Mononuclear cell (primary cell): ENCODE measurements around the gene ZNF485. TPM values are rescaled to one million over a fixed set of nuclear protein-coding genes. Genes with fewer than 3 reads are reported as not detected.
"Not testable (repeated sequence)": the region's sequence is repeated elsewhere in the genome, so short reads cannot be mapped to it uniquely, and the experiment has no call there.

ENCODE experiments used
- H3K27me3 ChIP-seq: 2 replicates; pipeline ENCODE4 v1.6.0; 2011; ENCODE audit warnings: low read length, control low read depth; ENCODE audit not compliant: insufficient read depth
- H3K4me1 ChIP-seq: 2 replicates; pipeline ENCODE4 v1.5.1; 2011; ENCODE audit warnings: mild to moderate bottlenecking, low read length, control low read depth; ENCODE audit not compliant: insufficient read depth
- H3K4me3 ChIP-seq: 2 replicates; pipeline ENCODE4 v1.5.1; 2011; ENCODE audit warnings: mild to moderate bottlenecking, low read length, moderate library complexity
- H3K9me3 ChIP-seq: 2 replicates; pipeline ENCODE4 v1.5.1; 2011; ENCODE audit warnings: low read depth, mild to moderate bottlenecking, control low read depth, low read length
- total RNA-seq: library from RNA; depleted of rRNA; stranded (reverse); fragments of >200 nt; gene quantifications from one replicate; pipeline ENCODE4 v1.2.3, GENCODE V29; 2012

Gene ZNF485
- total RNA-seq, 1 donor = 1.9 TPM

DNA sequence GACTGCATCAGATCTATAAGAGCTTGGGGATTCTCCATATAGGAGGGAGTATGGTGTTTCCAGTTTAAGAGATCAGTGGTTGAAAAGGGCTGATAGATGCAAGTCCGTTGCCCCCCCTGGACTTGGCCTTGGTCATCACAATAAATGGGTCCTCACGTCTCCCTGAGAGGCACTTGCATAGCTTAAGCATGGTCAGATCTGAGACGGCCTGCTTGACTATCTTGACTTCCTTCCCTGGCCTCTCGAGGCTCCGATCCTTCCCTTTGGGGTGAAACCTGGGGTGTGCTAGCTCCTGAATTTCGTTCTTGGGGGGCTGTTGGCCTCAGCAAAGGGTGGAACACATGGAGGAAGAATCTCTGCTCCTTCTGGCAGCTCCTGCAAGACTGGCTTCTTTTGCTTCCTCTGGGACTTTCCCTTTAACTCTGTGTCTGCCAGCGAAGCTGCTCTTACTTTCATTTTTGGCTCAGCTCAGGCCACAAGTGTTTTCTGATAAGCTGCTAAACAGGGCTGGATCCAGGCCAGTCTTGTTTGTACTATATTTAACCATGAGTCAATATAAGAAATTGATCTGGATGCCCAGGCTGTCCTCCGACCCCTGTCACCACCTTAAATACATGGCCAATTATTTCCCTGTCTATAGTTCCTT, 11.2 kb upstream of the ZNF485 start:
- Histone ChIP-seq H3K9me3 (no peaks in the 10 kb centered on the region), H3K4me1 (peaks cover 20% of the 10 kb centered on the region), H3K4me3 (peak overlapping the region; percentile 21), H3K27me3 (no peaks in the 10 kb centered on the region)

GRCh38 chr10:43595739-43596298, 10.4 kb upstream of the ZNF485 start:
- peaks cover 20% of the 10 kb centered on the region for H3K4me1 ChIP-seq
- no peaks in the 10 kb centered on the region for H3K9me3 ChIP-seq
- H3K27me3 ChIP-seq = no peaks in the 10 kb centered on the region
- H3K4me3 ChIP-seq = no peak overlapping the region

DNA sequence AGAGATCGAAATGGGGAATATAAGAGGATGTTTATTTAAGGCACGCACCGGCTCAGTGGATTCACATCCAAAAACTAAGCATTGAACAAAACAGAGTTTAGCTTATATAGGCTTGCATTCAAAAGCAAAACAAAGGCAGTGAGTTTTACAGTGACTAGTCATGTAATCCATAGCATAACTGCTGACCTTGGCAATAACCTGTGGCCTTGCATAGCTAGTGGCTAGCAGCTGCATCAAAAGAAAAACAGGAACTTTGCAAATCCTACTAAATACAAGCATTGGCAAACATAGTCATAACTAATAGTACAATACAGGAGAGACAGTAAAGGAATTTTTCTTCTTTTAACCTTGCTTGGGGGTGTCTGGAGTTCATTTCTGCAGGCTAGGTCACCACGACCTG, 9.7 kb upstream of the ZNF485 start:
- Histone ChIP-seq H3K4me3 (no peak overlapping the region), H3K27me3 (no peaks in the 10 kb centered on the region), H3K4me1 (peaks cover 20% of the 10 kb centered on the region), H3K9me3 (no peaks in the 10 kb centered on the region)

- Histone ChIP-seq H3K4me1 (peaks cover 20% of the 10 kb centered on the region), H3K27me3 (no peaks in the 10 kb centered on the region), H3K9me3 (no peaks in the 10 kb centered on the region), H3K4me3 (no peak overlapping the region)
These were observed 7.8 kb upstream of the ZNF485 start for GRCh38 chr10:43598446-43598845.

DNA sequence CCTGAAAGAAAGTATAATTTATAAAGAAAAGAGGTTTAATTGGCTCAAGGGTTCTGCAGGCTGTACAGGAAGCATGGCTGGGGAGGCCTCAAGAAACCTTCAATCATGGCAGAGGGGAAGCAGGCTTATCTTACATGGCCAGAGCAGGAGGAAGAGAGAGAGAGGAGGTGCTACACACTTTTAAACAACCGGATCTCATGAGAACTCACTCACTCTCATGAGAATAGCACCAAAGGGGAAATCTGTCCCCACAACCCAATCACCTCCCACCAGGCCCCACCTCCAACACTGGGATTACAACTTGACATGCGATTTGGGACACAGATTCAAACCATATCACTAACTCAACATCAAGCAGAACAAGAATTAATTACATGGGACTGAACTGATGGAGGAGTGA, 6.9 kb upstream of the ZNF485 start:
- Histone ChIP-seq H3K4me3 (no peak overlapping the region), H3K9me3 (no peaks in the 10 kb centered on the region), H3K27me3 (no peaks in the 10 kb centered on the region), H3K4me1 (peaks cover 20% of the 10 kb centered on the region)

GRCh38 chr10:43601576-43601975, 4.7 kb upstream of the ZNF485 start:
- not testable (repeated sequence) for H3K4me1 ChIP-seq, H3K4me3 ChIP-seq, H3K27me3 ChIP-seq, H3K9me3 ChIP-seq

- peak overlapping the region; percentile 66 for H3K4me3 ChIP-seq
- no peaks in the 10 kb centered on the region for H3K27me3 ChIP-seq
- peaks cover 14% of the 10 kb centered on the region for H3K4me1 ChIP-seq
- H3K9me3 ChIP-seq = no peaks in the 10 kb centered on the region
These were observed 352 bp upstream of the ZNF485 start for GRCh38 chr10:43605850-43606322.

- Histone ChIP-seq H3K9me3 (peaks cover 4% of the 10 kb centered on the region), H3K4me3 (peak overlapping the region; percentile 66), H3K4me1 (peaks cover 14% of the 10 kb centered on the region), H3K27me3 (no peaks in the 10 kb centered on the region)
These were observed 948 bp downstream of the ZNF485 start for GRCh38 chr10:43607199-43607573.

GRCh38 chr10:43610636-43611035, 4.4 kb downstream of the ZNF485 start:
- no peak overlapping the region for H3K4me3 ChIP-seq
- H3K4me1 ChIP-seq = peaks cover 14% of the 10 kb centered on the region
- no peaks in the 10 kb centered on the region for H3K27me3 ChIP-seq
- H3K9me3 ChIP-seq = peaks cover 16% of the 10 kb centered on the region

GRCh38 chr10:43616697-43617370, 10.6 kb downstream of the ZNF485 start:
- H3K4me3 ChIP-seq = no peak overlapping the region
- no peaks in the 10 kb centered on the region for H3K4me1 ChIP-seq
- H3K27me3 ChIP-seq = no peaks in the 10 kb centered on the region
- H3K9me3 ChIP-seq = peaks cover 50% of the 10 kb centered on the region

- Histone ChIP-seq H3K4me1 (no peaks in the 10 kb centered on the region), H3K4me3 (no peak overlapping the region), H3K27me3 (no peaks in the 10 kb centered on the region), H3K9me3 (peaks cover 45% of the 10 kb centered on the region)
These were observed 13.1 kb downstream of the ZNF485 start for GRCh38 chr10:43619368-43619767.

- Histone ChIP-seq H3K27me3 (no peaks in the 10 kb centered on the region), H3K4me1 (no peaks in the 10 kb centered on the region), H3K9me3 (peaks cover 23% of the 10 kb centered on the region), H3K4me3 (no peak overlapping the region)
These were observed 15.8 kb downstream of the ZNF485 start for GRCh38 chr10:43622038-43622437.

GRCh38 chr10:43623351-43623750, 17.1 kb downstream of the ZNF485 start:
- H3K9me3 ChIP-seq = peaks cover 15% of the 10 kb centered on the region
- no peaks in the 10 kb centered on the region for H3K27me3 ChIP-seq
- no peaks in the 10 kb centered on the region for H3K4me1 ChIP-seq
- no peak overlapping the region for H3K4me3 ChIP-seq

DNA sequence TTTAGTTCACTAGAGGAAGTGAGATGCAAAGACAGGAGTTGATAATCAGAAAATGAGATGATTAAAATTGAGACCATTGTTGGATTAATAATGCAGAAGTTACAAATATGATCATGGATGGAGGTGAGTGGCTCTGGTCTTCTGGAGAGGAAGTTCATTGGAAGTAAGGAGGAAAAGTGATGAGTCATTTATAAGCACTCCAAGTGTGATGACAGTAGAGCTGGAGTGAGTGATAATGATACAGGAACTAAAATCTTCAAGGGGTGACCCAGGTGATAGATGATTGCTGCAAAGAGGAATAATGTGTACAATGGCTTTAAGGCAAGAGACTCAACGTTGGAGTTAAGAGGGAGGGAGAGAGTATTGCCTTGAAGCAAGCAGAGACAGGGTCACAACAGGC, 21.7 kb downstream of the ZNF485 start:
- Histone ChIP-seq H3K9me3 (no peaks in the 10 kb centered on the region), H3K27me3 (no peaks in the 10 kb centered on the region), H3K4me3 (no peak overlapping the region), H3K4me1 (no peaks in the 10 kb centered on the region)

- no peaks in the 10 kb centered on the region for H3K9me3 ChIP-seq
- H3K4me1 ChIP-seq = no peaks in the 10 kb centered on the region
- H3K27me3 ChIP-seq = no peaks in the 10 kb centered on the region
- no peak overlapping the region for H3K4me3 ChIP-seq
These were observed 22.7 kb downstream of the ZNF485 start for GRCh38 chr10:43628956-43629355.

- not testable (repeated sequence) for H3K4me1 ChIP-seq, H3K4me3 ChIP-seq, H3K27me3 ChIP-seq
- H3K9me3 ChIP-seq = peaks cover 15% of the 10 kb centered on the region
These were observed 29.6 kb downstream of the ZNF485 start for GRCh38 chr10:43635816-43636215.
